ENCODE data around the gene RHOF. TPM values are rescaled to one million over a fixed set of nuclear protein-coding genes. Genes with fewer than 3 reads are reported as not detected.

The RHOF gene
- total RNA-seq, 4 donors from 2014 or later = 3.2 to 20.4 (median 6.2) TPM

DNA sequence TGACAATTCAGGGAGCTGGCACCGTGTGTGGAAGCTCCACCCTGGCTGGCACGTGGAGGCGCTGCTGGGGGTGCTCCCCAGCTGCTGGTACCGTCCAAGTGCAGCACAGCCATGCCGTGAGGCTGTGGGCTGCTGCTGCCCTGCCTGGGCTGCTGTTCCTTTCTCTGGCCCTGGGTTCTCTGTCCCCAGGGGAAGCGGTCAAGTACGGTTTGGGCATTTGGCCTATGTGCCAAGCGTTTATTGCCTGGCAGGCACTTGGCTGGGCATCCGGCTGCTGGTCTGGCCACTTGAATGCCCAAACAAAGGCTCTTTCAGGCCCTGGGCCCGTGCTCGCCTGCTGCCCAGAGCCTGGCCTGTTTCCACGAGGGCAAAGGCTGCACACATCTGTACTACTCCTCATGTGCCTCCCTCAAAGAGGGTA is 39.6 kb downstream of the RHOF start:
- Histone ChIP-seq H3K27me3 (no peaks in the 10 kb centered on the region), H3K4me1 (no peaks in the 10 kb centered on the region), H3K36me3 (peaks cover 0 to 29% (median 0%) of the 10 kb centered on the region in 3 donors), H3K27ac (no peak overlapping the region), H3K4me3 (no peak overlapping the region), H3K9me3 (no peaks in the 10 kb centered on the region)
- intact Hi-C loops (cut with DNase I) = no loop called here
- no peak for TF ChIP-seq POLR2A (IDR thresholded peaks at IDR 0.05)
- TF ChIP-seq, protein P1, sequence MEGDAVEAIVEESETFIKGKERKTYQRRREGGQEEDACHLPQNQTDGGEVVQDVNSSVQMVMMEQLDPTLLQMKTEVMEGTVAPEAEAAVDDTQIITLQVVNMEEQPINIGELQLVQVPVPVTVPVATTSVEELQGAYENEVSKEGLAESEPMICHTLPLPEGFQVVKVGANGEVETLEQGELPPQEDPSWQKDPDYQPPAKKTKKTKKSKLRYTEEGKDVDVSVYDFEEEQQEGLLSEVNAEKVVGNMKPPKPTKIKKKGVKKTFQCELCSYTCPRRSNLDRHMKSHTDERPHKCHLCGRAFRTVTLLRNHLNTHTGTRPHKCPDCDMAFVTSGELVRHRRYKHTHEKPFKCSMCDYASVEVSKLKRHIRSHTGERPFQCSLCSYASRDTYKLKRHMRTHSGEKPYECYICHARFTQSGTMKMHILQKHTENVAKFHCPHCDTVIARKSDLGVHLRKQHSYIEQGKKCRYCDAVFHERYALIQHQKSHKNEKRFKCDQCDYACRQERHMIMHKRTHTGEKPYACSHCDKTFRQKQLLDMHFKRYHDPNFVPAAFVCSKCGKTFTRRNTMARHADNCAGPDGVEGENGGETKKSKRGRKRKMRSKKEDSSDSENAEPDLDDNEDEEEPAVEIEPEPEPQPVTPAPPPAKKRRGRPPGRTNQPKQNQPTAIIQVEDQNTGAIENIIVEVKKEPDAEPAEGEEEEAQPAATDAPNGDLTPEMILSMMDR (IDR thresholded peaks at IDR 0.05) = no peak
- no peak for DNase-seq
- WGBS, 2 donors = 43 to 69% methylated on average over 4 to 6 of the region's 12 CpGs

DNA sequence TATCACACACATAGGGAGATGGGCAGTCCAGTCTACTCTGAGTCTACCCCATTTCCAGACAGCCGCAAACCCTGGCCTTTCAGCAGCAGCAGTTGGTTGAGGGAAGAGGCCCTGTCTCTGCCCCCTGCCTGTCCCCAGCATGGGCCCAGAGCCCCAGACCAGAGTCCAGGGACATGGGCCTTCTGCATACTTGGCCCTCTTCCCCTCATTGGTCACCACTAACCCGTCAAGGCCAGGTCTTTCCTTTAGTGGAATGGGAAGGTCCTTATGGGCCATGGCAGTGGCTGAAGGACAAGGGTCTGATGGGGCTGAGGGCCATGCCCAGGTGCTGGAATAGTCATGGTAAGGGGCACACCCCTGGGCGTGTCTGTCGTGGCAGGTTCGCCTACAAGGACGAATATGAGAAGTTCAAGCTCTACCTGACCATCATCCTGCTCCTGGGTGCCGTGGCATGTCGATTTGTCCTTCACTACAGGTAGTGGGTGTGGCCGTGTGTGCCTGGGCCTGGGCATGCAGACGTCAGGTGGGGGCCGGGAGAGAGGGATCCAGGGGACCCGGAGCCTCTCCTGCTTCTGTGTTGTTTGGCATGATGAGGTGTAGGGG is 41.6 kb downstream of the RHOF start:
- intact Hi-C loops (cut with DNase I) = no loop called here
- Histone ChIP-seq H3K9me3 (no peaks in the 10 kb centered on the region), H3K4me3 (no peak overlapping the region), H3K4me1 (no peaks in the 10 kb centered on the region), H3K36me3 (peaks cover 0 to 25% (median 0%) of the 10 kb centered on the region in 3 donors), H3K27ac (no peak overlapping the region), H3K27me3 (no peaks in the 10 kb centered on the region)
- WGBS, 2 donors = 86 to 93% methylated on average over 5 to 7 of the region's 12 CpGs
- DNase-seq = no peak
- no peak for TF ChIP-seq POLR2A (IDR thresholded peaks at IDR 0.05)
- TF ChIP-seq, protein P1 (IDR thresholded peaks at IDR 0.05) = no peak

DNA sequence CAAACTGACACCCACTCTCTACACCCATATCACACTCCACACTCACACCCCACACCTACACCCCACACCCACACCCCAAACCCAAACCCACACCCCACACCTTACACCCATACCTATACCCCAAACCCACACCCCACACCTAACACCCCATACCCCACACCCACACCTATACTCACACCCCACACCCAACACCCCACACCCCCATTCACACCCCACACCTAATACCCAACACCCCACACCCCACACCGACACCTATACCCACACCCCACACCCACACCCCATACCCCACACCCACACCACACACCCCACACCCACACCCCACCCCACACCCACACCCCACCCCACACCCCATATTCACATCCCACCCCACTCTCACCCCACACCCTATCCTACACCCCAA is 42.5 kb downstream of the RHOF start:
- Histone ChIP-seq H3K9me3 (no peaks in the 10 kb centered on the region), H3K36me3 (peaks cover 0 to 25% (median 0%) of the 10 kb centered on the region in 3 donors), H3K27me3 (no peaks in the 10 kb centered on the region), H3K27ac (no peak overlapping the region), H3K4me1 (no peaks in the 10 kb centered on the region), H3K4me3 (no peak overlapping the region)
- TF ChIP-seq POLR2A (IDR thresholded peaks at IDR 0.05) = no peak
- TF ChIP-seq, protein P1 (IDR thresholded peaks at IDR 0.05) = no peak
- WGBS, 2 donors = 100% methylated on average over 1 of the region's 1 CpG
- intact Hi-C loops (cut with DNase I) = no loop called here
- DNase-seq = no peak

DNA sequence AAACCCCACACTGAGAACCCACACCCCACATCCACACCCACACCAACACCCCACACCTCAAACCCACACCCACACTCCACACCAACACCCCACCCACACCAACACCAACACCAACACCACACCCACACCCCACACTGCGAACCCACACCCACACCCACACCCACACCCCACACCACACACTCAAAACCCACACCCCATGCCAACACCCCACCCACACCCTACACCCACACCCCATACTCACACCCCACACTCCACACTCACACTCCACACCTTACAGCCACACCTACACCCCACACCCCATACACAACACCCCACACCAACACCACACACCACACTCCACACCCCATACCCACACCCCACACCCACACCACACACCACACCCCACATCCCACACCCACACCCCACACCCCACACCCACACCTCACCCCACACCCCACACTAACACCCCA is 43.0 kb downstream of the RHOF start:
- intact Hi-C loops (cut with DNase I) = no loop called here
- H3K9me3 ChIP-seq = no peaks in the 10 kb centered on the region
- H3K27ac ChIP-seq = no peak overlapping the region
- DNase-seq = no peak
- H3K27me3 ChIP-seq = no peaks in the 10 kb centered on the region
- H3K4me3 ChIP-seq = no peak overlapping the region
- no peaks in the 10 kb centered on the region for H3K4me1 ChIP-seq
- no peak for TF ChIP-seq POLR2A (IDR thresholded peaks at IDR 0.05)
- TF ChIP-seq, protein P1 (IDR thresholded peaks at IDR 0.05) = no peak
- 0 to 38% methylated on average over 1 of the region's 1 CpG for WGBS, 2 donors
- peaks cover 0 to 25% (median 0%) of the 10 kb centered on the region in 3 donors for H3K36me3 ChIP-seq

DNA sequence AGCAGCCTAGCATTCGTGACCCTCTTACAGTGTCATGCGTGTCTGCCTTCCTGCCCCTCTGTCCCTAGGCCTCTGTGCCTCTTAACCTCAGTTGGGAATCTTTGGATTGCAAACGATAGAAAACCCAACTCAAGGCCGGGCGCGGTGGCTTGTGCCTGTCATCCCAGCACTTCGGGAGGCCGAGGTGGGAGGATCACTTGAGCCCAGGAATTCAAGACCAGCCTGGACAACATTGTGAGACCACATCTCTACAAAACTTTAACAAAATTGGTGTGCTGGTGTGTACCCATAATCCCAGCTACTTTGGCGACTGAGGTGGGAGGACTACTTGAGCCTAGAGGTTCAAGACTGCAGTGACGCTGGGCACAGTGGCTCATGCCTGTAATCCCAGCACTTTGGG is 44.2 kb downstream of the RHOF start:
- TF ChIP-seq, protein P1 (IDR thresholded peaks at IDR 0.05) = no peak
- TF ChIP-seq POLR2A (IDR thresholded peaks at IDR 0.05) = no peak
- Histone ChIP-seq H3K9me3 (no peaks in the 10 kb centered on the region), H3K27ac (no peak overlapping the region), H3K27me3 (no peaks in the 10 kb centered on the region), H3K36me3 (peaks cover 0 to 25% (median 0%) of the 10 kb centered on the region in 3 donors), H3K4me3 (no peak overlapping the region), H3K4me1 (no peaks in the 10 kb centered on the region)
- no peak for DNase-seq
- intact Hi-C loops (cut with DNase I) = no loop called here
- WGBS, 2 donors = 87 to 89% methylated on average over 6 to 7 of the region's 10 CpGs

Measured in esophagus squamous epithelium (tissue), 5 donors.